Esophagus squamous epithelium (tissue), 4 donors: Measurements from ENCODE around the gene LCN10.

Experiments used
- CTCF ChIP-seq, 6 experiments: fragments of 450-650 bp in 4 of 6; fragments of 200-600 bp in 2 of 6; sonication (generic) in 2 of 6; IDR thresholded peaks; one replicate each; pipeline ENCODE4 v1.5.1; 2016 to 2019; ENCODE audit warnings: antibody characterized with exemption in 6 of 6, mild to moderate bottlenecking in 4 of 6, moderate library complexity in 4 of 6
- POLR2A ChIP-seq, 4 donors: fragments of 450-650 bp; IDR thresholded peaks; one replicate each; pipeline ENCODE4 v1.6.1; 2017; ENCODE audit warnings: antibody characterized with exemption in 4 of 4, mild to moderate bottlenecking in 4 of 4, moderate library complexity in 3 of 4

DNA sequence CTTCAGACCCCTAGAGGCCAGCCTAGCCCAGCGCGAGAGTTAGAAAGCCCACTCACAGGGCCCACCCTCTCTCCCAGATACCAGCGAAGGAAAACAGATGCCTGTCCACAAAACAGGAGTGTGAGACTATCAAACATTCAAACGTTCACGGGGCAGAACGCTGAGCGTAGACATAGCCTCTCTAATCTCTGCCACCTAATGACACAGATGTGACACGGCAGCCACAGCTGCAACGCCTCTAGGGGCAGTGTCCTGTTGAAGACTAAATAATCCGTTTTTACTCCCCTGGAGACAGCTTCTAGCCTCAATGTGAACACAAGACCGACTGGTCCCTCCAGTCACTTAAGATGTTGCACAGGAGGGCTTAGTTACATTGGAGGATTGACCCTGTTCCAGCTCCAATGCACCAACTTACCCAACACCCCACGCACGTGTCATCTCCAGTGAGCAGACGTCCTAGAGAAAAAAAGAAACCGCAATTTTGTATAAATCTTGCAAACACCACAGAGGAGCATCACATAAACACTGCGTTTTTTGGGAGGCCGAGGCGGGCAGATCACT is 16.0 kb downstream of the LCN10 start:
- TF ChIP-seq CTCF (IDR thresholded peaks at IDR 0.05) (peak; percentile 8 to 60 (median 35)), POLR2A (IDR thresholded peaks at IDR 0.05) (no peak)
